ENCODE data around the gene LAPTM5.
A peak's percentile ranks its signal among the peaks of the same experiment; 100 is the strongest.

Gene LAPTM5

DNA sequence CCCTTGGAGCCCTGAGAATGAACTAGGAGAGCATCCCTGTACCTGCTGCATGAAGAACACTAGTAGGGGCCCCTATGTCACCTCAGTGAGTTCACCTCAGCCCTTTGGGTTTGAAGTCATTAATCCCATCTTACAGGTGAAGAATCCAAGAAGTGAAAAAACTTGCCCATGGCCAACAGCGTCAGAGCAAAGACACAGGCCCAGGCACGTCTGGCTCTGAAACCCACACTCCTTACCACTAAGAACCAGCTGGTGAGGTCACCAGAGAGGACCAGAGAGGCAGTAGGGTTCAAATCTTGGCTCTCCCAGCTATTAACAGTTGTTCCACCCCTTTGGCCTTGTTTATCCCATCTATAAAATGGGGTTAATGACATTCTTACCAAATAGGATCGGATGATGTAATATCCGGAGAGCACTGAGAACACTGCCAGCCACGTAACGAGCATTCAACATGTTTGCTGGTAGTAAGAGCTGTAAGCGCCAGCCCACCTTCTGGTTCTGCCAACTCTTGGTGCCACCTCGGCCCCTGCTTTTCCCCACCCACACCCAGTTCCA lies 43.0 kb downstream of the LAPTM5 start:
- DNase-seq (ENCODE audit: low spot score): no peak

DNA sequence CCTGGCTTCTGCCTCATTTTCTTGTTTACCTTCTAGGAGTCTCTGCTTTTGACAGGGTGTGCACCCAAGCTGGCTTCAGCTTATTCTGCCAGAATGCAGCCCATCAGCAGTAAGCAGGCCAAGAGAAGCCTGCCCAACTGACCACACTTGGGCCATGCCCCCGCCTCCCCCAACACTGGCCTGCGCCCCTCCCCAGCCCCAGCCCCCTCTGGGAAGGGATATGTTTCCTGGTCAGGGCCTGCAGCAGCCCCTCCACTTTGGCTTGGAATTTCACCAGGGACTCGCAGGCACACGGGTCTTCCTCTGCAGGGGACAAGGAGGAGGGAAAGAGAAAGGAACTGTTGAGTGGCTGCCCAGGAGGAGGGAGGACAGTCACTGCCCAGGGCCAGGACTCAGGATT lies 43.5 kb downstream of the LAPTM5 start:
- no peak for DNase-seq (ENCODE audit: low spot score)

DNA sequence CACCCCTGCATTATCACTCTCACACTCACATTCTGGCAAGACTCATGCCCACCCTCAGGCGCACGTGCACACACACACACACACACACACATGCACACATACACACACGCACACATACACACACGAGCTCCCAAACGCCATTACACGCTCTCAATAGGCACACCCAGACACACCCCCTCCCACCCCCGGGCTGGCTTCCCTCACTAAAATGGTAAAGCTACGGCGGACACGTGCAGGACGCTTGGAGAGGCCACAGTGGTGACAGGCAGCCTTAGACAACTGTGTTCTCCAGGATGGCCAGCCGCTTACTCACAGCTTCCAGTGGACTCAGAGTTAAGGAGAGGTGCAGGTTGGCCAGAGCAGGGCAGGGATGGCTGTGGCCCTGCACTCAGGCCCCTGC lies 44.3 kb downstream of the LAPTM5 start:
- no peak for DNase-seq (ENCODE audit: low spot score)

DNA sequence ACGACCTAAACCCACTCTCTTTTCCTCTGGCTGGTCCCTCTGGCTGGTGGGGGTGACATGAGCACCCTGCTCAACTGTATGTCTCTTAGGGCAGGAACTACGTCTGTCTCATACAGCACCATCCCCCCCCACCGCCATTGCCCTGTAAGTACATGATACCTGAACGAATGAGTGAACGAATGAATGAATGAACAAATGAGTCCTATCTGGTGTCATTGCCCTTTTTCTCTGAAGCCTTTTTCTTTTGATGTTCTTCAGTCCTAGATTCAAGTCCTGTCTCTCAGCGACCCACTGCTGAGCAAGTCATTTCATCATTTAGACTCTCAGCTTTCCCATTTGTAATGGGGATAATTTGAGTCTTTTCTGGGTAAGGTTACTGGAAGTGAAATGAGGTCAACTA lies 45.0 kb downstream of the LAPTM5 start:
- DNase-seq (ENCODE audit: low spot score): no peak

DNA sequence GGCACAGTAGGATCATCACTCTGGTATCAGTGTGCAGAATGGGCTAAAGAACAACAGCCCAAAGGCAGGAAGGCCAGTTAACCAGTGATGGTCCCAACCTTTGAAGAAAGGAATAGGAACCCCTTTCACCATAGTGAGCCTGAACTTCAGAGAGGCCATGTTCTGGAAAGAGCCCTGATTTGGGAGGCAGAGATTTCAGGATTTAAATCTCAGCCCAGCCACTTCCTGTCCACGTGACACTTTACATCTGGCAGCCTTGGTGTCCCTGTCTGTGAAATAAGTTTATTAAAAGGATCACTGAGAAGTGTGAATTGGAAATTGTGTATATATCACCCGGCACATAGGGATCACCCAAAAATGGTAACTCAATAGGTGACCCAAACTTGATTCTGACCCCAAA lies 47.2 kb downstream of the LAPTM5 start:
- DNase-seq (ENCODE audit: low spot score): no peak

DNA sequence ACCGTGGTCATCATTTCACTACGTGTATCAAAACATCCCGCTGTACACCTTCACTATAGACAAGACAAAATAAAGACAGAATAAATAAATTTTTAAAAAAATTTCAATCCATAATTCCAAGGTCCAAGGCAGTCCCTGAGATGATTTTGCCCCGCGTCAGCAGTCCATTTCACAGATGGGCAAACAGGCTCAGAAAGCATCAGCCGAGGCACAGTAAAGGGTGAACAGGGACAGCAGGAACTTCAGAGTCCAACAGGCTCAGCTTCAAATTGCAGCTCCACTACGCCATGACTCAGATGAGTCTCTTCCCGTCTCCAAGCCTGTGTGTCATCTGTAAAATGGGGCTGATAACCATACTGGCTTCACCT lies 49.2 kb downstream of the LAPTM5 start:
- no peak for DNase-seq (ENCODE audit: low spot score)

DNA sequence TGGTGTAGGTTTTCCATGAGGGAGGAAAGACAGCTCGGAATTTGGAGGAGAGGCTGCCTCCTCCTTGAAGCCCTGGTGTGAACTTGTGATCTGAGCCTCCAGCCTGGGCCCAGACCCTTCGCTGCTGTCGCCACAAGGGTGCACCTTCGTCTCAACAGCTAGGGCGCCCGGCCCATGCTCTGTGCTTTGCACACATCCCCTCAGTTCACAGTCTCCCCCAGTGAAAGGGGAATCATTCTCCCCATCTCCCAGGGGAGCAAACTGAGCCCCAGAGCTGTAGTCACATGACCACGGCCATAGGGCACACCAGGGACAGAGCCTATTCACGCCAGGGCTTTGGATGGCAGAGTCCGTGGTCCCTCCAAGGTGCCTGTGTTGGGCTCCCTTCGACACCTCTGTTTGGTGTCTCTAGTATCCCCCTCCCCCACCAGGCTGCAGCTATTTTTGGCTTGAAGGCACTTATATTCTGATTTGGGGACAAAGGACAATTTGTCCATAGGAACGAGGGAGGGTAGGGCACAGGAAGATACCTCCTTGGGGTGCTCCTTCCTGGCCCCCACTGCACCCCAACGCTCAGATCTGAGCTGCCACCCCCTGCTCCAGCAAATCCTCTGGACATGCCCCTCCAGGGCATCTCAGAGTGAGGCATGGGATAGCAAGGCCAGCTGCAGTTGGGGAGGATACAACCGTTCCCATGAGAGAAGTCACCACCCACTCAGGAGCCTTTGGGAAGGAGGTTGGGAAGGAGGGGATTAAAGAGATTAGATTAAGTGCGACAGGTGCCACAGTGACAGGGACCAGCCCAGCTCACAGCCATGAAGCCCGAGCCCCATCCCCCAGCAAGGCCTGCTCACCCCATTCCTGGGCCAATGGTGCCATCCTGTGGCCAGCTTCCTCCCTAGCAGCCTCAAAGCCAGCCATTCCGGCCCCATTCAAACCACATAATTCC lies 49.9 kb downstream of the LAPTM5 start:
- DNase-seq (ENCODE audit: low spot score): peak; percentile 78

DNA sequence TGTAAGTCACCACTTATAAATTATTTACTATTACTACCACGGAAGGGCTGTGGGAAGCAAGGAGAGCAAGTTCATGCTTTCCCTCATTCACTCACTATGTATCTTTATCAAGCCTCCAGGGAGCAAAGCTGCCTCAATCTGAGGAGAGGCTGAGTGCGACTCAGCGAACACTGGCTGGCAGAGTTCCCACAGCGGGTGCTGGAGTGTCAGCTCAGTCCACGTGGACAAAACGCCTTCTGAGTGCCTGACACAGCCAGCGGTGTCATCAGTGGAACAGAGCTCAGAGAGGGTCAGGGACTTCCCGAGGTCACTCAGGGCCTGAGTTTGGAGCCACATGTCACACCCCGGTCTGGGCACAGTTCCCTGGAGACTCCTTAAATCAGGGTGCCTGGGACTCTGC lies 51.0 kb downstream of the LAPTM5 start:
- DNase-seq (ENCODE audit: low spot score): no peak

DNA sequence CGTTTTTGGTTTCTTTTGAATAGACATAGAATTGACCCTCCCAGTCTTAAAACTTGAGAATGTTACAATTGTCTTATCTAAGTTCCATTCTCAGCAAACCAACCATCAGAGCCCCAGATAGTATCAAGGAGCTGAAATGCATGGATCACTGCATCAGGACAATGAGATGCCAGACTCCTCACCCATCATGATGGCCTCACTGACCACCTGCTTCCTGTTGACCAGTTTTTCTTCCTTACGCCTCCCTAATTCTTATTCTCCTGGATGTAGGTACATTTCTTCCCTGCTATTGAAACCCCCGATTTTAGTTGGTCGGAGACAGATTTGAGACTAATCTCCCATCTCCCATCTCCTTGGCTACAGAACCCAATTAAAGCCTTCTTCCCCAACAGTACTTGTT lies 51.9 kb downstream of the LAPTM5 start:
- DNase-seq (ENCODE audit: low spot score): no peak

DNA sequence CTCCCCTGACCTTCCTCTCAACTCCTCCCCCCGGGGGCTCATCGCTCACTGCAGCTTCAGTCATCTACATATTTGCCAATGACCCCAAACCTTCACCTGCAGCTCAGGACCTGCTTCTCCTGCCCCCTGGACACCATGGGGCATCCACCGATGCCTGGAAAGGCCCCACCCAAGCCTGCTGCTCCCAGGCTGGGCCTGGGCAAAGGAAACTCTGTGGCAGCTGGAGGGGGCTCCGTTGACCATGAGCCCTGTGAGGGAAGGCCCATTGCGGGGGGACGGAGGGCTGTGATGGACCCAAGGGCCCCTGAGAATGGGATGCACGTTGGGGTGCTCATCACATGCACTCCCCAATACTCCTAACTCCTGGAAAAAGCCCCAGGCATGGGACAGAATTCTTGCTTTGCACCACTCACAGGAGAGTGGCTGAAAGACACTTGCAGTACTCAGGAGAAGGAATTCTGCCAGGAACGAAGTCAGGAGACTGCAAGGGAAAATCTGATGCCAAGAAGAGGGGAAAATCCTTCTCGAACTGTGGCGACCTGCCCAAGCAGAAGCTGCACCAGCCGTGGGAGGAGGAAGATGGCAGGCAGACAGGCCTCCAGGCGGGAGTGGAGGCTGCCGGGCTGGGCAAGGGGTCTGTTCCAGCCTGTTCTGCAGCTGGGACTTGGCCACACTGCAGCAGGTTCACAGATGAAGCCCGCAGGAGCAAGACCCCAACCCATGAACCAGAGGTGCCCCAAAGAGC lies 52.6 kb downstream of the LAPTM5 start:
- no peak for DNase-seq (ENCODE audit: low spot score)

DNA sequence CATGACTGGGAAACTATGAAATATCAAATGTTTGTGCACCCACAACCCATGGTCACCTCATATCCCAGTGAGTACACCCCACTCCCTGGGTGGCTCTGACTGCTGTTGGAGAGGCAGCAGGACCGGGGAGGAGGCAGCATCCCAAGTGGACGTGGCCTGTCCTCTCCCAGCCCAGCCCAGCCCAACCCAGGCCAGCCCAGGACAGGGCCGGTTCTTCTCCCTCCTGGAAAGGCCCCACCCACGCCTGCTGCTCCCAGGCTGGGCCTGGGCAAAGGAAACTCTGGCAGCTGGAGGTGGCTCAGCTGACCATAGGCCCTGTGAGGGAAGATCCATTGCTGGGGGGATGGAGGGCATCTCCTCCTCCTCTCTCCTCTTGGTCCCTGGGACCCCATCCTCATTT lies 53.3 kb downstream of the LAPTM5 start:
- no peak for DNase-seq (ENCODE audit: low spot score)

DNA sequence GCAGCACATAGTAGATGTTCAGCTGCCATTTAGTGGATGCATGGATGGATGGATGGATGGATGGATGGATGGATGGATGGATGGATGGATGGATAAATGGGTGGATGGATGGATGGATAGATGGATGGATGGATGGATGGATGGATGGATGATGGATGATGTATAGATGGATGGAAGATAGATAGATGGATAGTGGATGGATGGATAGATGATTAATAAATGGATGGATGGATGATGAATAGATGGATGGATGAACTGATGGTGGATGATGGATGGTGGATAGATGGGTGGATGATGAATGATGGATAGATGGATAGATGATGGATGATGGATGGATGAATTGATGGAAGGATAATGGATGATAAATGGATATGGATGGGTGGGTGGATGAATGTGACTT lies 54.8 kb downstream of the LAPTM5 start:
- no peak for DNase-seq (ENCODE audit: low spot score)

DNA sequence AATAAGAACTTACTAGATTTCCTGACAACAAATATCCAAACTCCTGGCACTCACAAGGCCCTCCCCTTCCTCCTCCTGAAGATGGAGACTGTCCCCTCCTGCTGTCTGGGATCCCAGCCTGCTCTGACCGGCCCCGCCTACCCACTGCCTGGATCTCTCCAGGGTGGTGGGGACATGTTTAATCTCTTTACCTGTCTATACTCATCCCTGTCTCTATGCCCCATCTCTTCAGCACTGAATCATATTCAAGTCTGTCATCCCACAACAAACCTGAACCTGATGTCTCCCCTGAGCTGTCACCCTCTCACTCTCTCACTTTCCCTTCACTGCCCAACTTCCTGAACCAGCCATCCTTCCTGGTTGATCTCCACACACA lies 56.3 kb downstream of the LAPTM5 start:
- DNase-seq (ENCODE audit: low spot score): no peak

DNA sequence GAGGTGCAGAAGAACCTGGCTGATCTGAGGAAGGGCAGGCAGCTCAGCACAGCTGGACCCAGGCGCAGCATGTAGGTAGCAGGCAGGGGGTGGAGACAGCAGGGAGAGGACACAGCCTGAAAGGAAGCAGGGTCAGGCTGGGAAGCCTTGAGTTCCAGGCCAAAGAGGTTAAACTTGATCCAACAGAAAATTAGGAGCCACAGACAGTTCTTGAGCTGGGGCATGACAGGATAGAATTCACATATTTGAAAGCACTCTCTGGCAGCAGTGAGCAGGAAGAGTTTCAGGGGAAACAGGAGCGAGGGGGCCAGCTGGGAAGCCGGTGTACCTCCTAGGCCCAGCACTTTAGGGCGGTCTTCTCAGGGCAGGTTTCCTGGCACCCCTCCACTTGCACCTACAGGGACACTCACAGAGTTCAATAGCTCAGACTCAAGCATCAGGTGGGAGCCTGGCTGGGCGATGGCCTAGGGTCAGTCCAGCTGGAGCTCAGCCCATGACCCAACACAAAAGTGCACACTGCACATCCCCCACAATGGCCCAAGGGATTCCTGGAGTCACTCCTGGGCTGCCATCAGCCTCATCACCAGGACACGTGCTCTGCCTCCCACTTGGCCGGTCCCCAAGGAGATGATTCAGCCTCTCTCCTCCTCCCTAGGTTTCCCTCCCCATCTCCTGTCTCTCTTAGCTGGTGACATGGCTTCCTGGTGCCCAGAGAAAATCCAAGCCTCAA lies 56.9 kb downstream of the LAPTM5 start:
- no peak for DNase-seq (ENCODE audit: low spot score)

DNA sequence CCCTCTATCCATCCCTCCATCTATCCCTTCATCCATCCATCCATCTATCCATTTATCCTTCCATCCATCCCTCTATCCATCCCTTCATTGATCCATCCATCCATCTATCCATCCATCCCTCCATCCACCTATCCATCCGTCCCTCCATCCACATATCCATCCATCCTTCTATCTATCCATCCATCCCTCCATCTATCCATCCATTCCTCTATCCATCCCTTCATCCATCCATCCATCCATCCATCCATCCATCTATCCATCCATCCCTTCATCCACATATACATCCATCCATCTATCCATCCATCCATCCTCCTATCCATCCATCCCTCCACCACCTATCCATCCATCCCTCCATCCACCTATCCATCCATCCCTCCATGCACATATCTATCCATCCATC lies 57.8 kb downstream of the LAPTM5 start:
- no peak for DNase-seq (ENCODE audit: low spot score)

DNA sequence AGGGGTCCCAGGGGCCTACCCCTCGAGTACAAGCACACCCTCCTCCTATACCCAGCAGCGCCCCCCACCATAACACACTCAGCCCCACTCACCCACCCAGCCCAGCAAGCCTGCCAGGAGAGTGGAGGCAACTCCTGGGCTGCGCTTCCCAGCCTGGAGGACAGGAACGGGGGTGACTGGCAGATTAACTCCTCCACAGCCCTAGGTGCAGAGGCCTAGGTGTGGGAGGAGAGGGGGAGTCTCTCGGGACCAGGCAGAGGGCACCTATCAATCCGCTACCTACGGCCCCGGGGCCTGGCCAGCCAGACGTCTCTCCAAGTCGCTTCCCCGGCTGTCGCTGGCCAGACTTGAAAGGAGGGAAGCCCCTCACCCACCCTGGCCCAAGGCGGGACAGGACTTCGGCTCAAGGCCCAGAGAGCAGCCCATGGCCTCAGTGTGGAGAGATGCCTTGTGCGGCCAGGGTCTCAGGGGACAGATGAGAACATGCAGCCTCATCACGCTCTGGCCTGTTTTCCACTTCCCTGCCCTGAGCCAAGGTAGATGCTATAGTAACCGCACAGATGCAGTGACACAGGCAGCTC lies 59.1 kb downstream of the LAPTM5 start:
- DNase-seq (ENCODE audit: low spot score): no peak

DNA sequence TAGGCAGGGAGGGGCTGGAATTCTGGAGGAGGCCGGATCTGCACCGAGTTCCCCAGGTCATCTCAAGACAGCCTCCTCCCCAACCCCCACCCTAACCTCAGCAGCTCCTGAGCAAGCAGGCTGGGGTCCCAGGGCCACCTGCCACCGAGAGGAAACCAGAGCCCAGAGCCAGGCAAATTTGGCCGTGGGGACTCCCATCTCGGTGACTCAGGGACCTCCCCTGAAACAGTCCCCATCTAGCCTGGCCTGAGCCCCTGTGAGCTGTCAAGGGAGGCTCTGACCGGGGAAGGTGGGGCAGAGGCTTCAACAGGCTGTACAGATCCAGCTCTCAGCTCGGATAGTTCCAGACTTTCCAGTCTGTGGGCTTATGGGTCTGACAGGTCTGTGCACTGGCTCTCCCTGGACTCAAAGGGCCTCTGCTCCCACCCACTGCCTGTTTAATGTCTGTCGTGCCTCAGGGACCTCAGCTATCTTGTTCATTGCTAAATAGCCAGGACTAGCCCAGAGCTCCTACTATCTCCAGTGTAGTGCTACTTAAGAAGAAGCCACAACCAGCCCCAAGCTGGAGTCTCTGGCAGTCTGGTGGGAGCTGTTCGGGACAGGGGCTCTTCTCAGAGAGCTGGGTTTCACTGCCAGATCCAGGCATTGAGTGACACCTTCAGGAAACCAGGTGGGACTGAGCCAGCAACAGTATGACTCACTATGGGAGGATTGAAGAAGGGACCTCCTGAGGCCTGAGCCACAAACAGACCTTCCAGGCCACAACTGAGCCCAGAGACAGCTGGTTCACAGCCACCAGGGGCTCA lies 59.8 kb downstream of the LAPTM5 start:
- DNase-seq (ENCODE audit: low spot score): no peak

DNA sequence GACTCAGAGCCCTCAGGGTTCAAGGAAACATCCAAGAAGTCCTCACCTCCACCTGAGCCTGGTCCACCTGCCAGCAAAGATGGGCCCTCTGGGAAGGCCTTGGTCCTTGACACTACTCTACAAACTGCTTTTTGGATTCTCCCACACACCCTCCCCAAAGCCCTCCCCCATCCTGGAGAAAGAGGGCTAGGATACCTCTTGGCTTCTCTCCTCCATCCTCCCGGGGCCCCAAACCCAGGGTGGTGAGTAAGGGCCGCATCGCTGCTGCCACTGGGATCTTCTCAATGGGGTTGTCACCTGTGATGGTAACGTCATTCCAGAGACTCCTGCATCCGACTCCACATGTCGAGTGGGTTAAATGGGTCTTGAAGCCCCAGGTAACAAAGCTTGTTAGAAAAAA lies 60.7 kb downstream of the LAPTM5 start:
- no peak for DNase-seq (ENCODE audit: low spot score)

DNA sequence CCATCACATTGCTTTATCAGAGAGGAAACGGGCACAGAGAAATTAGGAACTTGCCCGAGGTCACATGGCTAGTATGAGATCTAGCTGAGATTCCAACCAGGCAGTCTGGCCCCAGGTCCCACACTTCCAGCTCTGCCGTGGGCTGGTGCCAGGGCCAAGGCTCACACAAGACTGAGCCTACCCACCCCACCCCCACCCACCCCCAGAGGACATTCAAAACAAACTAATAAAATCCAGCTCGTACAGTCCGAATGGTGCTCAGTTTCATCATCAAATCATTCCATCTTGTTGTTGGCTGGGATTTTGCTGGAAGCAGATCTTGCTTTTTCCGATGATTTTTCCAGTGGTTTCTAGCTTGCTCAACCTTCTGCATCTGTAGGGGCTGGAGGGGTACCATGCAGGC lies 62.1 kb downstream of the LAPTM5 start:
- DNase-seq (ENCODE audit: low spot score): no peak

DNA sequence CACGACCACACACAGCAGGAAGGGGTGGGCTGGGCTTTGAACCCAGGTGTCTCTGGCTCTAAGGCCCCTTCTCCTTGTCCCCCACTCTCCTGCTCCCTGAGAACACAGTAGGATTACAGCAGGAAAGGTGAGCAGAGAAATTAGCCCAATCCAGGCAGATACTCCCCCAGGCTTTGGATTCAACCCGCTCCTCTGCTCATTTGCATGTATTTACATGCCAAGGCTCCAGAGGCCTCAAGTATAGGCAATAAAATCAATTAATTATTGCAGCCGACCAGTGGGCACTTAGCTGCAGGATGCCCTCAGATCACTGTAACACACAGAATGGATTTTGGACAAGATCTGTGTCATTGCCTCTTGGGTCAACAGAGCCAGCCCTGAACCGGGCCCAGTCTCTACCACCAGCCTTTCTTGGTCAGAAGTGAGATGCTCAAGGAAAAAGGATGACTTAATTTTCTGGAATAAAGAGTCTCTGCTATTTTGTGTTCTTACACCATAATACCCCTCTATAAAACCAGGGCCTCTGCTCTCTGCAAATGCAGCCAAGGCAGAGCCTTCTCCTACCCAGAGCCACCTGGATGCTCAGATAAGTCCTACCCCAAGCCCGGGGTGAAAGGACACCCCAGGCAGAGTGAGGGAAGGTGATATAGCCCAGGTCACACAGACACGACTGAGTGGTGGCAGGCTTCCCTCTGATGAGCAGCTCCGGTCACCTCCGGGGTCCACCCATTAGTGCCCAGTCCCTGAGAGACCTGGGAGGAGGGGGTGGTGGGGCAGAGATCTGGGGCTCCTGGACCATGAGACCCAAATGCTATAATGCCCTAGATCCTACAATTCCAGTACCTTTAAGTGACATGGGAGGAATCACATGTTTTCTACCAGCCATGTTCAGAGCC lies 63.0 kb downstream of the LAPTM5 start:
- DNase-seq (ENCODE audit: low spot score): no peak
